Gastroesophageal sphincter (tissue), 3 donors: ENCODE results near the gene IMMP2L.

Source experiments
- EP300 ChIP-seq: sonication (generic); formaldehyde crosslinking; IDR thresholded peaks from one replicate; pipeline ENCODE4 v1.6.1; 2017; ENCODE audit warnings: antibody characterized with exemption, mild to moderate bottlenecking
- POLR2A ChIP-seq, 2 donors: fragments of 450-650 bp; IDR thresholded peaks; one replicate each; pipeline ENCODE4 v1.6.1; 2017; ENCODE audit warnings: antibody characterized with exemption in 2 of 2, mild to moderate bottlenecking in 2 of 2, moderate library complexity in 1 of 2
- POLR2AphosphoS5 ChIP-seq: sonication (generic); formaldehyde crosslinking; IDR thresholded peaks from one replicate; pipeline ENCODE4 v1.6.1; 2017; ENCODE audit warnings: antibody characterized with exemption
- TF ChIP-seq, protein P1 (sequence below), 4 experiments: fragments of 200-600 bp in 2 of 4; fragments of 450-650 bp in 2 of 4; sonication (generic) in 1 of 4; IDR thresholded peaks; one replicate each; pipeline ENCODE4 v1.5.1; 2017 to 2019; ENCODE audit warnings: antibody characterized with exemption in 4 of 4, mild to moderate bottlenecking in 2 of 4, moderate library complexity in 2 of 4

GRCh38 chr7:110856704-110857103, 705.6 kb downstream of the IMMP2L start:
- TF ChIP-seq, protein P1, sequence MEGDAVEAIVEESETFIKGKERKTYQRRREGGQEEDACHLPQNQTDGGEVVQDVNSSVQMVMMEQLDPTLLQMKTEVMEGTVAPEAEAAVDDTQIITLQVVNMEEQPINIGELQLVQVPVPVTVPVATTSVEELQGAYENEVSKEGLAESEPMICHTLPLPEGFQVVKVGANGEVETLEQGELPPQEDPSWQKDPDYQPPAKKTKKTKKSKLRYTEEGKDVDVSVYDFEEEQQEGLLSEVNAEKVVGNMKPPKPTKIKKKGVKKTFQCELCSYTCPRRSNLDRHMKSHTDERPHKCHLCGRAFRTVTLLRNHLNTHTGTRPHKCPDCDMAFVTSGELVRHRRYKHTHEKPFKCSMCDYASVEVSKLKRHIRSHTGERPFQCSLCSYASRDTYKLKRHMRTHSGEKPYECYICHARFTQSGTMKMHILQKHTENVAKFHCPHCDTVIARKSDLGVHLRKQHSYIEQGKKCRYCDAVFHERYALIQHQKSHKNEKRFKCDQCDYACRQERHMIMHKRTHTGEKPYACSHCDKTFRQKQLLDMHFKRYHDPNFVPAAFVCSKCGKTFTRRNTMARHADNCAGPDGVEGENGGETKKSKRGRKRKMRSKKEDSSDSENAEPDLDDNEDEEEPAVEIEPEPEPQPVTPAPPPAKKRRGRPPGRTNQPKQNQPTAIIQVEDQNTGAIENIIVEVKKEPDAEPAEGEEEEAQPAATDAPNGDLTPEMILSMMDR (IDR thresholded peaks at IDR 0.05): no peak
- TF ChIP-seq EP300 (no peak), POLR2A (IDR thresholded peaks at IDR 0.05) (no peak), POLR2AphosphoS5 (no peak)
